IMR-90 (cell line): Measurements from ENCODE around the gene RGPD5.
"Not testable (repeated sequence)": the region's sequence is repeated elsewhere in the genome, so short reads cannot be mapped to it uniquely, and the experiment has no call there.

ENCODE experiments used
- BHLHE40 ChIP-seq: fragments of 150-350 bp; IDR thresholded peaks from 2 replicates; pipeline ENCODE4 v1.6.1; 2016; ENCODE audit warnings: mild to moderate bottlenecking, low read depth, low read length
- CEBPB ChIP-seq: IDR thresholded peaks from 2 replicates; pipeline ENCODE4 v1.6.1; 2012; ENCODE audit warnings: low read depth, low read length, improper control_type of control experiment
- FOS ChIP-seq: fragments of 150-350 bp; IDR thresholded peaks from 2 replicates; pipeline ENCODE4 v1.6.1; 2016; ENCODE audit warnings: low read depth, low read length
- MAZ ChIP-seq: IDR thresholded peaks from 2 replicates; pipeline ENCODE4 v1.6.1; 2012; ENCODE audit warnings: low read depth, mild to moderate bottlenecking, low read length, improper control_type of control experiment, moderate library complexity, borderline replicate concordance
- MXI1 ChIP-seq: IDR thresholded peaks from 2 replicates; pipeline ENCODE4 v1.6.1; 2012; ENCODE audit warnings: low read depth, mild to moderate bottlenecking, low read length, moderate library complexity, borderline replicate concordance
- POLR2A ChIP-seq: IDR thresholded peaks from 2 replicates; pipeline ENCODE4 v1.6.1; 2012; ENCODE audit warnings: mild to moderate bottlenecking, low read depth, low read length
- RFX5 ChIP-seq: IDR thresholded peaks from 2 replicates; pipeline ENCODE4 v1.8.0; 2012; ENCODE audit warnings: low read depth, mild to moderate bottlenecking, low read length, moderate library complexity
- SMC3 ChIP-seq: fragments of 150-350 bp; IDR thresholded peaks from 2 replicates; pipeline ENCODE4 v1.6.1; 2016; ENCODE audit warnings: low read depth, mild to moderate bottlenecking, antibody characterized with exemption, low read length, moderate library complexity
- TF ChIP-seq, protein P1 (sequence below): conservative IDR thresholded peaks from 2 replicates; pipeline ENCODE4 v1.5.1; 2012; ENCODE audit warnings: mild to moderate bottlenecking, low read depth, low read length, improper control_type of control experiment
- TF ChIP-seq, protein P2 (sequence below): fragments of 150-350 bp; IDR thresholded peaks from 2 replicates; pipeline ENCODE4 v1.6.1; 2017; ENCODE audit warnings: mild to moderate bottlenecking, antibody characterized with exemption, low read length, low read depth

DNA sequence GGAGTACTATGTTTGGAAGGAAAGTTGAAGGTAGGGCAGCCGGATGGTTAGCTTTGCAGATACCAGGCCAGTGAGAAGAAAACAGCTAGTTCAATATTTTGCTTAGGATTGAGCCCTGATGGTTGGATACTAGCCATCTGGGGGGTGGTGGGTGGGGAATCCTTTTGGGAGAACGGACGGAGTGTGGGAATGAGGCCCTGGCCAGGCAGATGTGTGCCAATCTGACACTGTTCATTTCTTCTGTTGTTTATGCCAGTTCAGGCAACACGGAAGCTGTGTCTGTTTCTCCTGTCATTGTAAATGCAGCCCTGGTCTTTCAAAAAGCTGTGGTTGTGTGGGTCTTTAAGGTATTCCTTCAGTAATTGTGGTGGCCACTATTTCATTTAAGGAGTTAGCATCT lies 96.9 kb downstream of the RGPD5 start:
- TF ChIP-seq POLR2A, MXI1, MAZ, BHLHE40, SMC3, RFX5, FOS, CEBPB: not testable (repeated sequence)
- TF ChIP-seq, protein P1, sequence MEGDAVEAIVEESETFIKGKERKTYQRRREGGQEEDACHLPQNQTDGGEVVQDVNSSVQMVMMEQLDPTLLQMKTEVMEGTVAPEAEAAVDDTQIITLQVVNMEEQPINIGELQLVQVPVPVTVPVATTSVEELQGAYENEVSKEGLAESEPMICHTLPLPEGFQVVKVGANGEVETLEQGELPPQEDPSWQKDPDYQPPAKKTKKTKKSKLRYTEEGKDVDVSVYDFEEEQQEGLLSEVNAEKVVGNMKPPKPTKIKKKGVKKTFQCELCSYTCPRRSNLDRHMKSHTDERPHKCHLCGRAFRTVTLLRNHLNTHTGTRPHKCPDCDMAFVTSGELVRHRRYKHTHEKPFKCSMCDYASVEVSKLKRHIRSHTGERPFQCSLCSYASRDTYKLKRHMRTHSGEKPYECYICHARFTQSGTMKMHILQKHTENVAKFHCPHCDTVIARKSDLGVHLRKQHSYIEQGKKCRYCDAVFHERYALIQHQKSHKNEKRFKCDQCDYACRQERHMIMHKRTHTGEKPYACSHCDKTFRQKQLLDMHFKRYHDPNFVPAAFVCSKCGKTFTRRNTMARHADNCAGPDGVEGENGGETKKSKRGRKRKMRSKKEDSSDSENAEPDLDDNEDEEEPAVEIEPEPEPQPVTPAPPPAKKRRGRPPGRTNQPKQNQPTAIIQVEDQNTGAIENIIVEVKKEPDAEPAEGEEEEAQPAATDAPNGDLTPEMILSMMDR = not testable (repeated sequence)
- TF ChIP-seq, protein P2, sequence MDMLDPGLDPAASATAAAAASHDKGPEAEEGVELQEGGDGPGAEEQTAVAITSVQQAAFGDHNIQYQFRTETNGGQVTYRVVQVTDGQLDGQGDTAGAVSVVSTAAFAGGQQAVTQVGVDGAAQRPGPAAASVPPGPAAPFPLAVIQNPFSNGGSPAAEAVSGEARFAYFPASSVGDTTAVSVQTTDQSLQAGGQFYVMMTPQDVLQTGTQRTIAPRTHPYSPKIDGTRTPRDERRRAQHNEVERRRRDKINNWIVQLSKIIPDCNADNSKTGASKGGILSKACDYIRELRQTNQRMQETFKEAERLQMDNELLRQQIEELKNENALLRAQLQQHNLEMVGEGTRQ = not testable (repeated sequence)
